RWPE2 (cell line): ENCODE results near the gene KCNN2.

ENCODE experiments used
- ATAC-seq: fragments of 200-7000 bp; cut with Tn5 transposase; 3 replicates; pipeline ENCODE4 v1.9.1; 2021; ENCODE audit warnings: low read depth
- DNase-seq: peaks from one replicate; pipeline ENCODE4 v3.0.0-alpha.2; 2020; ENCODE audit warnings: low spot score
- H3K27ac ChIP-seq: fragments of 450-650 bp; 2 replicates; pipeline ENCODE4 v1.5.1; 2017; ENCODE audit warnings: mild to moderate bottlenecking; ENCODE audit not compliant: poor library complexity, severe bottlenecking
- H3K27me3 ChIP-seq: fragments of 250-450 bp; sonication (Bioruptor Pico); 2 replicates; pipeline ENCODE4 v1.5.1; 2021; ENCODE audit warnings: mild to moderate bottlenecking, moderate library complexity; ENCODE audit not compliant: insufficient read depth, poor library complexity, severe bottlenecking
- H3K36me3 ChIP-seq: fragments of 250-450 bp; sonication (Bioruptor Pico); 2 replicates; pipeline ENCODE4 v1.5.1; 2020; ENCODE audit warnings: low read depth, mild to moderate bottlenecking, moderate library complexity
- H3K4me1 ChIP-seq: fragments of 250-450 bp; sonication (Bioruptor Pico); 2 replicates; pipeline ENCODE4 v1.5.1; 2021; ENCODE audit warnings: mild to moderate bottlenecking, moderate library complexity; ENCODE audit not compliant: insufficient read depth, poor library complexity, severe bottlenecking
- H3K4me3 ChIP-seq: fragments of 250-450 bp; sonication (Bioruptor Pico); 2 replicates; pipeline ENCODE4 v1.5.1; 2021; ENCODE audit warnings: mild to moderate bottlenecking, moderate library complexity; ENCODE audit not compliant: severe bottlenecking
- H3K9me3 ChIP-seq: fragments of 250-450 bp; sonication (Bioruptor Pico); 2 replicates; pipeline ENCODE4 v1.5.1; 2021; ENCODE audit warnings: mild to moderate bottlenecking, moderate library complexity; ENCODE audit not compliant: severe bottlenecking
- CTCF ChIP-seq: fragments of 450-650 bp; IDR thresholded peaks from one replicate; pipeline ENCODE4 v1.5.1; 2017; ENCODE audit warnings: mild to moderate bottlenecking, moderate library complexity; ENCODE audit not compliant: poor library complexity, severe bottlenecking

KCNN2 gene

GRCh38 chr5:114367029-114367428, 5.2 kb downstream of the KCNN2 start:
- no peak overlapping the region for H3K4me3 ChIP-seq
- H3K36me3 ChIP-seq: no peaks in the 10 kb centered on the region
- peaks cover 46% of the 10 kb centered on the region for H3K27me3 ChIP-seq
- ATAC-seq (no peak), DNase-seq (no peak)
- TF ChIP-seq CTCF: no peak
- no peak overlapping the region for H3K27ac ChIP-seq
- H3K4me1 ChIP-seq: no peaks in the 10 kb centered on the region
- H3K9me3 ChIP-seq: no peaks in the 10 kb centered on the region

DNA sequence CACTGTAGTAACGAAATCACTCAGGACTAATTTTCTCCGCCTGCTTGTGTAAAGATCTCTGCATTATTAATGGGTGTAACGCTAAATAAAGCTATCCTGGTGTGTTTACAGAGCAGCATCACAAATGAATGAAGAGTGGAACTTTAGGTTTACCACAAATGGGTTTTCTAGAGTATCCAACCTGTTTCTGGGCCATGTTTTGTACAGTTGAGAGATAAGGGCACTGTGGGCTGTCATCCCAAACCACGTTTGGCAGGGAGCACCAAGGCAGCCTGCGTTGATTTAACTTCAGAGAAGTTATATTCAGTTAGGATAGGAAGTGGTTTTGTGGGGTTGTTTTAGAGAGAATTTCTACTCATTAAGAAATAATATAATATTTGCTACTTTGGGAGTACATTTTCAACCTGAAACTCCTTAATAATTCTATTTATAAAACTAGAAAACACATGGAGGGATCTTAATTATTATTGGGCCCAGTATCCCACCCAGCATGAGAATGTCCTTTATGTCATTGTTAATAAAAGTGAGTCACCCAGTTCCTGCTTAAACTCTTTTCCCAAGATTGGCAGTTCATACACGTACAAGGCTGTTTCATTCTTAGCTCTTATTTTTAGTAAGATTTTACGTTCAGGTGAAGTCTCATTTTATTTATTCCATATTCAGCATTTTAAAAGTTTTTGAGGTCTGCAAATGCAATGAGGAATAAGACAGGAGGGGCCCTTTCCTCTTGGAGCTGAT, 8.0 kb downstream of the KCNN2 start:
- no peaks in the 10 kb centered on the region for H3K4me1 ChIP-seq
- no peak overlapping the region for H3K27ac ChIP-seq
- TF ChIP-seq CTCF: no peak
- DNase-seq (no peak), ATAC-seq (no peak)
- H3K9me3 ChIP-seq: no peaks in the 10 kb centered on the region
- no peak overlapping the region for H3K4me3 ChIP-seq
- no peaks in the 10 kb centered on the region for H3K36me3 ChIP-seq
- H3K27me3 ChIP-seq: peaks cover 18% of the 10 kb centered on the region

DNA sequence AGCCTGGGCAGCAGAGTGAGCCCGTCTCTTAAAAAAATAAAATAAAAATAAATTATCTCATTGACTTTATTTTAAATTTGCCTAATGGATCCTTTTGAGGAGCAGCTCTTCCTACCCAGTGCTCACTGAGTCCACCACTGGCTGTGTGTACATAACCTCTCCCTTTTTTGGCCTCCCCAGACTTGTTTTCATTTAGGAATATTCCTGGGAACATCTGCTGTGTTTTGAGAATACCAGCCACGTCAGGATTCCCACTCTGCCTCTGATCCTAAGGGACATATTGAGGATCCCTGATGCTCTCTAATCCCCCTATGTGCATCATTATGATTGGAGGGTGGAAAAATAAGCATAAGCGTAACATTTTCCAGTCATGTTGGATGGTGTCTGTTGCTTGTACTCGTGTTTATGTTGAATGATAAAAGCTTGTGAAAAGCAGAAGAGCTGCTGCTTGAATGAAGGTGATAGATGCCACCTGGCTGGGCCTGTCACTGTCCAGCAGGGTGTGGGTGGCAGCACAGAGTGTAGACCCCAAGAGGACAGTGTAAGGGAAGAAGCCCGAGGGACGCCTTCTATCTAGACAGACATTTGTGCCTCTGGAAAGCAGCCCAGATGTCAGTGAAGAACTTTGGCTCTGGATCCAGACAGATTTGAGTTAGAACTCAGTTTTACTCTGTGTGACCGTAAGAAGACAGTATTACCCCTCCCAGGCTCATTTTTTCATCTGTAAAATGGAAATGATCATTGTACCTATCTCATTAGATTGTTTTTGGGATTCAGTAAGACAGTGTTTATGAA, 15.4 kb downstream of the KCNN2 start:
- H3K27me3 ChIP-seq: peaks cover 16% of the 10 kb centered on the region
- TF ChIP-seq CTCF: no peak
- no peaks in the 10 kb centered on the region for H3K36me3 ChIP-seq
- DNase-seq (no peak), ATAC-seq (no peak)
- H3K4me1 ChIP-seq: no peaks in the 10 kb centered on the region
- H3K9me3 ChIP-seq: no peaks in the 10 kb centered on the region
- no peak overlapping the region for H3K27ac ChIP-seq
- no peak overlapping the region for H3K4me3 ChIP-seq

DNA sequence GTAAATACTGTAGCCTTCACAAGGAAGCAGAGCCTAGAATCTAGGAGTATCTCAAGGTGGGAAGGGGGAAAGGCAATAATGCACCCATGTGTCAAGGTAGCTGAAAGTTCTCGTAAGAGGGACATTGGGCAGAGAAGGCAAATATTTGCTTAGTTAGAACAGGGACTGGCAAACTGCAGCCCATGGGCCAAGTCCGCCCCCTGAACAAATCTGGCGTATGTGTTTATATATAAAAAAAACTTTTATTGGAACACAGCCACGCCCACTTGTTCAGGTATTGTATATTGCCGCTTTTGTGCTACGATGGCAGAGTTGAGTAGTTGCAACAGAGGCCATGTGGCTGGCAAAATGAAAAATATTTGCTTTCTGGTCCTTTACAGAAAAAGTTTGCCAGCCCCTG, 16.1 kb downstream of the KCNN2 start:
- Histone ChIP-seq H3K36me3 (no peaks in the 10 kb centered on the region), H3K27me3 (peaks cover 18% of the 10 kb centered on the region), H3K9me3 (no peaks in the 10 kb centered on the region), H3K4me3 (no peak overlapping the region), H3K27ac (no peak overlapping the region), H3K4me1 (no peaks in the 10 kb centered on the region)
- DNase-seq (no peak), ATAC-seq (no peak)
- no peak for TF ChIP-seq CTCF

GRCh38 chr5:114380721-114381120, 18.9 kb downstream of the KCNN2 start:
- H3K4me3 ChIP-seq: no peak overlapping the region
- no peaks in the 10 kb centered on the region for H3K9me3 ChIP-seq
- H3K27me3 ChIP-seq: peaks cover 18% of the 10 kb centered on the region
- DNase-seq (no peak), ATAC-seq (no peak)
- H3K4me1 ChIP-seq: no peaks in the 10 kb centered on the region
- no peaks in the 10 kb centered on the region for H3K36me3 ChIP-seq
- TF ChIP-seq CTCF: no peak
- H3K27ac ChIP-seq: no peak overlapping the region
